HEK293 (cell line): ENCODE results near the gene MINDY1.
A peak's percentile ranks its signal among the peaks of the same experiment; 100 is the strongest.

Experiments
- CTCF ChIA-PET: fragments of 350-600 bp; formaldehyde crosslinking; extraction: SDS; loops from one replicate; lab custom pipeline; 2021; ENCODE audit warnings: antibody characterized with exemption; lab: Yijun Ruan, JAX
- POLR2A ChIA-PET: fragments of 300-600 bp; formaldehyde crosslinking; extraction: SDS; loops from one replicate; lab custom pipeline; 2020; ENCODE audit warnings: antibody characterized with exemption, inconsistent platforms; lab: Yijun Ruan, JAX
- H3K27ac ChIP-seq: fragments of 200-500 bp; sonication (Bioruptor generic); 2 replicates; pipeline ENCODE4 v1.5.1; 2014; ENCODE audit warnings: low read depth, low read length, control low read depth, inconsistent platforms; ENCODE audit errors: extremely low read depth
- H3K36me3 ChIP-seq, 2 experiments: fragments of 200-500 bp in 1 of 2; sonication (Bioruptor generic) in 1 of 2; 1 replicate in 1 of 2; 2 replicates in 1 of 2; pipeline ENCODE4 v1.5.1; 2014 to 2017; ENCODE audit warnings: inconsistent platforms in 2 of 2, low read length in 2 of 2; ENCODE audit not compliant: control insufficient read depth in 2 of 2, insufficient read depth in 1 of 2
- H3K4me1 ChIP-seq: fragments of 200-500 bp; sonication (Bioruptor generic); 2 replicates; pipeline ENCODE4 v1.5.1; 2014; ENCODE audit warnings: mild to moderate bottlenecking, low read length, inconsistent platforms; ENCODE audit not compliant: control insufficient read depth, insufficient read depth
- H3K4me3 ChIP-seq: 2 replicates; pipeline ENCODE4 v1.5.1; 2011; ENCODE audit warnings: low read depth, mild to moderate bottlenecking, control low read depth, low read length, moderate library complexity
- H3K9me3 ChIP-seq: fragments of 200-500 bp; sonication (Bioruptor generic); 2 replicates; pipeline ENCODE4 v1.5.1; 2014; ENCODE audit warnings: low read depth, low read length, inconsistent platforms; ENCODE audit not compliant: control insufficient read depth, insufficient read depth
- BCL11B ChIP-seq: fragments of 450-650 bp; formaldehyde crosslinking; IDR thresholded peaks from 2 replicates; pipeline ENCODE4 v1.5.1; 2016; ENCODE audit warnings: low read depth, missing biosample characterization, missing genetic modification characterization
- SP7 ChIP-seq: fragments of 450-650 bp; formaldehyde crosslinking; IDR thresholded peaks from 2 replicates; pipeline ENCODE4 v1.5.1; 2016; ENCODE audit warnings: missing biosample characterization, missing genetic modification characterization
- TCF7L2 ChIP-seq: IDR thresholded peaks from 2 replicates; pipeline ENCODE4 v1.6.1; 2011; ENCODE audit warnings: low read depth, mild to moderate bottlenecking, inconsistent platforms, low read length, moderate library complexity, borderline replicate concordance
- ZNF121 ChIP-seq: fragments of 450-650 bp; formaldehyde crosslinking; IDR thresholded peaks from 2 replicates; pipeline ENCODE4 v1.5.1; 2016; ENCODE audit warnings: missing biosample characterization, missing genetic modification characterization
- ZNF146 ChIP-seq: fragments of 450-650 bp; formaldehyde crosslinking; IDR thresholded peaks from 2 replicates; pipeline ENCODE4 v1.5.1; 2016; ENCODE audit warnings: missing biosample characterization, missing genetic modification characterization
- ZNF202 ChIP-seq: fragments of 450-650 bp; formaldehyde crosslinking; IDR thresholded peaks from 2 replicates; pipeline ENCODE4 v1.5.1; 2016; ENCODE audit warnings: missing biosample characterization, missing genetic modification characterization, borderline replicate concordance
- ZNF221 ChIP-seq: fragments of 450-650 bp; formaldehyde crosslinking; IDR thresholded peaks from 2 replicates; pipeline ENCODE4 v1.5.1; 2017; ENCODE audit warnings: missing biosample characterization, missing genetic modification characterization, borderline replicate concordance
- ZNF23 ChIP-seq: fragments of 450-650 bp; formaldehyde crosslinking; IDR thresholded peaks from 2 replicates; pipeline ENCODE4 v1.5.1; 2016; ENCODE audit warnings: missing biosample characterization, missing genetic modification characterization, borderline replicate concordance
- ZNF239 ChIP-seq: fragments of 450-650 bp; formaldehyde crosslinking; IDR thresholded peaks from 2 replicates; pipeline ENCODE4 v1.5.1; 2016; ENCODE audit warnings: missing biosample characterization, missing genetic modification characterization
- ZNF292 ChIP-seq: fragments of 450-650 bp; formaldehyde crosslinking; IDR thresholded peaks from 2 replicates; pipeline ENCODE4 v1.5.1; 2016; ENCODE audit warnings: low read depth, missing biosample characterization, missing genetic modification characterization, borderline replicate concordance
- ZNF302 ChIP-seq: fragments of 450-650 bp; formaldehyde crosslinking; IDR thresholded peaks from 2 replicates; pipeline ENCODE4 v1.5.1; 2016; ENCODE audit warnings: missing biosample characterization, missing genetic modification characterization, low read depth
- ZNF350 ChIP-seq: fragments of 450-650 bp; formaldehyde crosslinking; IDR thresholded peaks from 2 replicates; pipeline ENCODE4 v1.5.0; 2017; ENCODE audit warnings: missing biosample characterization, mild to moderate bottlenecking, missing genetic modification characterization
- ZNF394 ChIP-seq: fragments of 450-650 bp; formaldehyde crosslinking; IDR thresholded peaks from 2 replicates; pipeline ENCODE4 v1.5.1; 2016; ENCODE audit warnings: missing biosample characterization, missing genetic modification characterization, mild to moderate bottlenecking, moderate library complexity, borderline replicate concordance
- ZNF48 ChIP-seq: fragments of 450-650 bp; formaldehyde crosslinking; IDR thresholded peaks from 2 replicates; pipeline ENCODE4 v1.5.1; 2016; ENCODE audit warnings: missing biosample characterization, missing genetic modification characterization
- ZNF585B ChIP-seq: fragments of 450-650 bp; formaldehyde crosslinking; IDR thresholded peaks from 2 replicates; pipeline ENCODE4 v1.5.1; 2016; ENCODE audit warnings: missing biosample characterization, missing genetic modification characterization
- ZNF596 ChIP-seq: fragments of 450-650 bp; IDR thresholded peaks from 2 replicates; pipeline ENCODE4 v1.5.0; 2018; ENCODE audit warnings: missing biosample characterization, mild to moderate bottlenecking, missing genetic modification characterization, moderate library complexity
- ZNF624 ChIP-seq: fragments of 450-650 bp; formaldehyde crosslinking; IDR thresholded peaks from 2 replicates; pipeline ENCODE4 v1.5.1; 2017; ENCODE audit warnings: missing biosample characterization, missing genetic modification characterization
- ZNF629 ChIP-seq: fragments of 450-650 bp; formaldehyde crosslinking; IDR thresholded peaks from 2 replicates; pipeline ENCODE4 v1.5.1; 2017; ENCODE audit warnings: missing biosample characterization, missing genetic modification characterization
- ZNF654 ChIP-seq: fragments of 450-650 bp; formaldehyde crosslinking; IDR thresholded peaks from 2 replicates; pipeline ENCODE4 v1.5.1; 2016; ENCODE audit warnings: low read depth, missing biosample characterization, missing genetic modification characterization
- ZNF670 ChIP-seq: fragments of 450-650 bp; formaldehyde crosslinking; IDR thresholded peaks from 2 replicates; pipeline ENCODE4 v1.5.1; 2016; ENCODE audit warnings: missing biosample characterization, missing genetic modification characterization, low read depth
- ZNF768 ChIP-seq: fragments of 450-650 bp; formaldehyde crosslinking; IDR thresholded peaks from 2 replicates; pipeline ENCODE4 v1.5.1; 2018; ENCODE audit warnings: missing biosample characterization, mild to moderate bottlenecking, missing genetic modification characterization
- TF ChIP-seq, protein P1 (sequence below): fragments of 450-650 bp; formaldehyde crosslinking; IDR thresholded peaks from 2 replicates; pipeline ENCODE4 v1.5.1; 2016; ENCODE audit warnings: missing biosample characterization, missing genetic modification characterization
- TF ChIP-seq, protein P2 (sequence below): fragments of 450-650 bp; formaldehyde crosslinking; IDR thresholded peaks from 2 replicates; pipeline ENCODE4 v1.5.1; 2016; ENCODE audit warnings: missing biosample characterization, missing genetic modification characterization
- TF ChIP-seq, protein P3 (sequence below): fragments of 450-650 bp; formaldehyde crosslinking; IDR thresholded peaks from 2 replicates; pipeline ENCODE4 v1.5.1; 2016; ENCODE audit warnings: missing biosample characterization, missing genetic modification characterization
- TF ChIP-seq, protein P4 (sequence below): fragments of 450-650 bp; formaldehyde crosslinking; IDR thresholded peaks from 2 replicates; pipeline ENCODE4; 2016; ENCODE audit warnings: missing biosample characterization, missing genetic modification characterization
- TF ChIP-seq, protein P5 (sequence below): sonication (generic); formaldehyde crosslinking; IDR thresholded peaks from 2 replicates; pipeline ENCODE4 v1.8.1; 2022; ENCODE audit warnings: mild to moderate bottlenecking, moderate library complexity, missing genetic modification reagents

MINDY1 gene

DNA sequence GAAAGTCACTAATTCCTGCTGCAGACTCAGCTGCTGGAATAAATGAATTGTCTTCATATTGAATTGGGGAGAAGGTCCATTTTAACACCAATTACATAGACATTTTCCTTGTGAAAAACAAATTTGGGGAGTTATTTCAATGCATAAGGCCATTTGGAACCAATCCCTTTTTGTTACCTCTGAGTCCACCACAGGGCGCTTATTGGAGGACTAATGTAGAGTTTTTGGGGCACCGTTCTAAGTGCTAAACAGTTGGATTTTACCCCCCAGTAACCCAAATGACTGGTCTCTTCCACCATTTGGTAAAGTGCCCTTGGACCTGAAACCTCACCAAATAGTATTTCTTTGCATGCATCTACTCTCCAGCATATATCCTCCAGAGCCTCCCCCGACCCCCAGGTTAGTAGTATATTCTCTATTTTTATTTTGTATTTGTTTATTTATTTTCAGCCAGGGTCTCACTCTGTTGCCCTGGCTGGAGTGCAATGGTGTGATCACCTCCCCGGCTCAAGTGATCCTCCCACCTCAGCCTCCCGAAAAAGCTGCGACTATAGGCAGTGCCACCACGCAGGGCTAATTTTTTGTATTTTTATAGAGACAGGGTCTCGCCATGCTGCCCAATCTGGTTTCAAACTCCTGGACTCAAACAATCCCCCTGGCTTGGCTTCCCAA is 3.1 kb upstream of the MINDY1 start:
- Histone ChIP-seq H3K4me3 (no peak overlapping the region), H3K4me1 (0 out of 2 replicates have a peak, but pooled peaks cover 3% of the 10 kb centered on the region), H3K27ac (no peak overlapping the region), H3K9me3 (no peaks in the 10 kb centered on the region), H3K36me3 (peaks cover 0 to 3% of the 10 kb centered on the region in 2 experiments; a peak in 1 of 3 replicates)
- ChIA-PET POLR2A (interaction anchor here (0.7 kb wide), 2 partner anchors 11 to 321 kb away, joined by 3 to 7 read pairs; no protein-coding TSS in a partner anchor), CTCF (interaction anchor here (1.4 kb wide), 1 partner anchor 50 kb away, joined by 4 read pairs; the partner anchor contains the start of gene CDC42SE1)
- TF ChIP-seq ZNF768 (tag by site-specific recombination) (no peak), ZNF23 (tag by site-specific recombination) (no peak), ZNF394 (tag by site-specific recombination) (no peak), ZNF302 (no peak), ZNF121 (tag by site-specific recombination) (peak; percentile 88), ZNF629 (tag by site-specific recombination) (no peak), ZNF596 (tag by site-specific recombination) (no peak), ZNF292 (no peak), ZNF146 (no peak), ZNF239 (no peak)
- TF ChIP-seq, protein P1, sequence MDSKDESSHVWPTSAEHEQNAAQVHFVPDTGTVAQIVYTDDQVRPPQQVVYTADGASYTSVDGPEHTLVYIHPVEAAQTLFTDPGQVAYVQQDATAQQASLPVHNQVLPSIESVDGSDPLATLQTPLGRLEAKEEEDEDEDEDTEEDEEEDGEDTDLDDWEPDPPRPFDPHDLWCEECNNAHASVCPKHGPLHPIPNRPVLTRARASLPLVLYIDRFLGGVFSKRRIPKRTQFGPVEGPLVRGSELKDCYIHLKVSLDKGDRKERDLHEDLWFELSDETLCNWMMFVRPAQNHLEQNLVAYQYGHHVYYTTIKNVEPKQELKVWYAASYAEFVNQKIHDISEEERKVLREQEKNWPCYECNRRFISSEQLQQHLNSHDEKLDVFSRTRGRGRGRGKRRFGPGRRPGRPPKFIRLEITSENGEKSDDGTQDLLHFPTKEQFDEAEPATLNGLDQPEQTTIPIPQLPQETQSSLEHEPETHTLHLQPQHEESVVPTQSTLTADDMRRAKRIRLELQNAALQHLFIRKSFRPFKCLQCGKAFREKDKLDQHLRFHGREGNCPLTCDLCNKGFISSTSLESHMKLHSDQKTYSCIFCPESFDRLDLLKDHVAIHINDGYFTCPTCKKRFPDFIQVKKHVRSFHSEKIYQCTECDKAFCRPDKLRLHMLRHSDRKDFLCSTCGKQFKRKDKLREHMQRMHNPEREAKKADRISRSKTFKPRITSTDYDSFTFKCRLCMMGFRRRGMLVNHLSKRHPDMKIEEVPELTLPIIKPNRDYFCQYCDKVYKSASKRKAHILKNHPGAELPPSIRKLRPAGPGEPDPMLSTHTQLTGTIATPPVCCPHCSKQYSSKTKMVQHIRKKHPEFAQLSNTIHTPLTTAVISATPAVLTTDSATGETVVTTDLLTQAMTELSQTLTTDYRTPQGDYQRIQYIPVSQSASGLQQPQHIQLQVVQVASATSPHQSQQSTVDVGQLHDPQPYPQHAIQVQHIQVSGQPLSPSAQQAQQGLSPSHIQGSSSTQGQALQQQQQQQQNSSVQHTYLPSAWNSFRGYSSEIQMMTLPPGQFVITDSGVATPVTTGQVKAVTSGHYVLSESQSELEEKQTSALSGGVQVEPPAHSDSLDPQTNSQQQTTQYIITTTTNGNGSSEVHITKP, result 0 out of 2 replicates have a peak, but pooled peaks have one; percentile 6
- TF ChIP-seq, protein P2, sequence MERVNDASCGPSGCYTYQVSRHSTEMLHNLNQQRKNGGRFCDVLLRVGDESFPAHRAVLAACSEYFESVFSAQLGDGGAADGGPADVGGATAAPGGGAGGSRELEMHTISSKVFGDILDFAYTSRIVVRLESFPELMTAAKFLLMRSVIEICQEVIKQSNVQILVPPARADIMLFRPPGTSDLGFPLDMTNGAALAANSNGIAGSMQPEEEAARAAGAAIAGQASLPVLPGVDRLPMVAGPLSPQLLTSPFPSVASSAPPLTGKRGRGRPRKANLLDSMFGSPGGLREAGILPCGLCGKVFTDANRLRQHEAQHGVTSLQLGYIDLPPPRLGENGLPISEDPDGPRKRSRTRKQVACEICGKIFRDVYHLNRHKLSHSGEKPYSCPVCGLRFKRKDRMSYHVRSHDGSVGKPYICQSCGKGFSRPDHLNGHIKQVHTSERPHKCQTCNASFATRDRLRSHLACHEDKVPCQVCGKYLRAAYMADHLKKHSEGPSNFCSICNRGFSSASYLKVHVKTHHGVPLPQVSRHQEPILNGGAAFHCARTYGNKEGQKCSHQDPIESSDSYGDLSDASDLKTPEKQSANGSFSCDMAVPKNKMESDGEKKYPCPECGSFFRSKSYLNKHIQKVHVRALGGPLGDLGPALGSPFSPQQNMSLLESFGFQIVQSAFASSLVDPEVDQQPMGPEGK (tag by site-specific recombination), result no peak
- TF ChIP-seq, protein P3, sequence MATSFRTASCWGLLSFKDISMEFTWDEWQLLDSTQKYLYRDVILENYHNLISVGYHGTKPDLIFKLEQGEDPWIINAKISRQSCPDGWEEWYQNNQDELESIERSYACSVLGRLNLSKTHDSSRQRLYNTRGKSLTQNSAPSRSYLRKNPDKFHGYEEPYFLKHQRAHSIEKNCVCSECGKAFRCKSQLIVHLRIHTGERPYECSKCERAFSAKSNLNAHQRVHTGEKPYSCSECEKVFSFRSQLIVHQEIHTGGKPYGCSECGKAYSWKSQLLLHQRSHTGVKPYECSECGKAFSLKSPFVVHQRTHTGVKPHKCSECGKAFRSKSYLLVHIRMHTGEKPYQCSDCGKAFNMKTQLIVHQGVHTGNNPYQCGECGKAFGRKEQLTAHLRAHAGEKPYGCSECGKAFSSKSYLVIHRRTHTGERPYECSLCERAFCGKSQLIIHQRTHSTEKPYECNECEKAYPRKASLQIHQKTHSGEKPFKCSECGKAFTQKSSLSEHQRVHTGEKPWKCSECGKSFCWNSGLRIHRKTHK (tag by site-specific recombination), result no peak

DNA sequence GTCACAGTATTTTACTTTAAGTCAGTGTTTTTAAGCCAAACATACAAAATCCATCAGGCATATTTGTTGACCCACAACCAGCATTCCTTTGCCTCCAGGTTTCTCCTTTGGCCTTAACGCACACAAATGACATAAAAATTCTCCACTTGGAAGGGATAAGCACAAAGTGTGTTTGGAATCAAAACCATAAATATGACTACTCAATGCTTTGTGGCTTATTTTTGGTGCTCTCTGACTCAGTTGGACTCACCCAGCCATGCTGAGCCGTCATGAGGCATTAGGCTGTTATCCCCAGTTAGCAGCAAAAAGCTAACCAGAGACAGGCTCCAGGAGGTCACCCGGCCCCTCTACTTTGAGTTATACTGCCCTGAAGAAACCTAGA is 2.5 kb upstream of the MINDY1 start:
- Histone ChIP-seq H3K4me1 (0 out of 2 replicates have a peak, but pooled peaks cover 3% of the 10 kb centered on the region), H3K36me3 (peaks cover 0 to 3% of the 10 kb centered on the region in 2 experiments; a peak in 1 of 3 replicates), H3K27ac (peak overlapping the region; percentile 61; the same call in 1 of the 2 replicates), H3K4me3 (peak overlapping the region; percentile 86), H3K9me3 (no peaks in the 10 kb centered on the region)
- ChIA-PET POLR2A (no interaction called here), CTCF (interaction anchor here (1.4 kb wide), 1 partner anchor 50 kb away, joined by 4 read pairs; the partner anchor contains the start of gene CDC42SE1)
- TF ChIP-seq, protein P4, sequence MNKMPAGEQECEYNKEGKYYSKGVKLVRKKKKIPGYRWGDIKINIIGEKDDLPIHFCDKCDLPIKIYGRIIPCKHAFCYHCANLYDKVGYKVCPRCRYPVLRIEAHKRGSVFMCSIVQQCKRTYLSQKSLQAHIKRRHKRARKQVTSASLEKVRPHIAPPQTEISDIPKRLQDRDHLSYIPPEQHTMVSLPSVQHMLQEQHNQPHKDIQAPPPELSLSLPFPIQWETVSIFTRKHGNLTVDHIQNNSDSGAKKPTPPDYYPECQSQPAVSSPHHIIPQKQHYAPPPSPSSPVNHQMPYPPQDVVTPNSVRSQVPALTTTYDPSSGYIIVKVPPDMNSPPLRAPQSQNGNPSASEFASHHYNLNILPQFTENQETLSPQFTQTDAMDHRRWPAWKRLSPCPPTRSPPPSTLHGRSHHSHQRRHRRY (tag by site-specific recombination), result no peak
- TF ChIP-seq ZNF221 (tag by site-specific recombination), result no peak
- no peak for TF ChIP-seq SP7 (tag by site-specific recombination)
- TF ChIP-seq ZNF654 (tag by site-specific recombination), result no peak
- no peak for TF ChIP-seq ZNF202
- no peak for TF ChIP-seq ZNF624
- TF ChIP-seq ZNF48 (tag by site-specific recombination), result no peak
- TF ChIP-seq BCL11B, result no peak
- no peak for TF ChIP-seq TCF7L2
- TF ChIP-seq, protein P5, sequence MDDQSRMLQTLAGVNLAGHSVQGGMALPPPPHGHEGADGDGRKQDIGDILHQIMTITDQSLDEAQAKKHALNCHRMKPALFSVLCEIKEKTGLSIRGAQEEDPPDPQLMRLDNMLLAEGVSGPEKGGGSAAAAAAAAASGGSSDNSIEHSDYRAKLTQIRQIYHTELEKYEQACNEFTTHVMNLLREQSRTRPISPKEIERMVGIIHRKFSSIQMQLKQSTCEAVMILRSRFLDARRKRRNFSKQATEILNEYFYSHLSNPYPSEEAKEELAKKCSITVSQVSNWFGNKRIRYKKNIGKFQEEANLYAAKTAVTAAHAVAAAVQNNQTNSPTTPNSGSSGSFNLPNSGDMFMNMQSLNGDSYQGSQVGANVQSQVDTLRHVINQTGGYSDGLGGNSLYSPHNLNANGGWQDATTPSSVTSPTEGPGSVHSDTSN (CRISPR knock-in tag), result no peak
- TF ChIP-seq ZNF350 (tag by site-specific recombination), result no peak
- no peak for TF ChIP-seq ZNF585B
- TF ChIP-seq ZNF670, result no peak
